Uterus (tissue), 2 donors: ENCODE data around the gene MB.

Source experiments
- CTCF ChIP-seq, 4 experiments: fragments of 200-600 bp in 2 of 4; fragments of 450-650 bp in 2 of 4; sonication (generic) in 2 of 4; IDR thresholded peaks; one replicate each; pipeline ENCODE4 v1.5.1; 2016 to 2019; ENCODE audit warnings: antibody characterized with exemption in 4 of 4, mild to moderate bottlenecking in 2 of 4, moderate library complexity in 1 of 4
- POLR2A ChIP-seq, 2 donors: fragments of 450-650 bp; IDR thresholded peaks; one replicate each; pipeline ENCODE4 v1.6.1; 2016; ENCODE audit warnings: antibody characterized with exemption in 2 of 2, mild to moderate bottlenecking in 1 of 2, moderate library complexity in 1 of 2

- TF ChIP-seq CTCF (IDR thresholded peaks at IDR 0.05) (no peak), POLR2A (IDR thresholded peaks at IDR 0.05) (no peak)
These were observed 34.8 kb downstream of the MB start for GRCh38 chr22:35582218-35582860.
